ENCODE results near the gene GGNBP2. TPM values are rescaled to one million over a fixed set of nuclear protein-coding genes. Genes with fewer than 3 reads are reported as not detected.
"Not testable (repeated sequence)": the region's sequence is repeated elsewhere in the genome, so short reads cannot be mapped to it uniquely, and the experiment has no call there.

GGNBP2 gene
- total and polyA plus RNA-seq, 2 donors (not counting 1 experiment from before 2014, with no cell fraction given), result 77.0 to 81.9 TPM

- Histone ChIP-seq H3K27me3 (ENCODE audit: control insufficient read depth, insufficient read depth, low read length) (no peaks in the 10 kb centered on the region), H2AFZ (ENCODE audit: low read length) (no peak overlapping the region), H3K9me3 (ENCODE audit: control insufficient read depth, insufficient read depth, low read depth, low read length) (no peaks in the 10 kb centered on the region), H4K20me1 (ENCODE audit: control insufficient read depth, extremely low read depth, insufficient read depth, low read length) (no peaks in the 10 kb centered on the region), H3K27ac (ENCODE audit: insufficient read depth, low read length) (no peak overlapping the region), H3K79me2 (ENCODE audit: control insufficient read depth, insufficient read depth, low read length) (no peaks in the 10 kb centered on the region), H3K4me1 (ENCODE audit: control insufficient read depth, extremely low read depth, insufficient read depth, low read length) (no peaks in the 10 kb centered on the region), H3K9ac (ENCODE audit: insufficient read depth, low read length) (no peak overlapping the region), H3K36me3 (ENCODE audit: control insufficient read depth, insufficient read depth, low read length) (peaks cover 16% of the 10 kb centered on the region), H3K4me3 (replicated peaks in 1 of 4; ENCODE audit: control extremely low read depth in 1 of 4, insufficient read depth in 1 of 4, low read depth in 3 of 4, low read length in 4 of 4) (no peak overlapping the region), H3K4me2 (ENCODE audit: extremely low read depth, insufficient read depth, low read length) (no peak overlapping the region)
- no peak for TF ChIP-seq EZH2 (IDR thresholded peaks at IDR 0.05; ENCODE audit: low read length, missing control alignments)
- TF ChIP-seq CTCF (conservative IDR thresholded peaks at IDR 0.05 in 1 of 2, IDR thresholded peaks at IDR 0.05 in 1 of 2; ENCODE audit: low read depth in 1 of 2, low read length in 2 of 2), result no peak
- DNase-seq (ENCODE audit: low read depth in 2 of 2), result no peak
These were observed 37.9 kb upstream of the GGNBP2 start for GRCh38 chr17:36506831-36507230.

GRCh38 chr17:36507266-36507665 is 37.5 kb upstream of the GGNBP2 start:
- Histone ChIP-seq H3K36me3 (ENCODE audit: control insufficient read depth, insufficient read depth, low read length) (peaks cover 16% of the 10 kb centered on the region), H3K9me3 (ENCODE audit: control insufficient read depth, insufficient read depth, low read depth, low read length) (no peaks in the 10 kb centered on the region), H3K4me2 (ENCODE audit: extremely low read depth, insufficient read depth, low read length) (no peak overlapping the region), H3K27ac (ENCODE audit: insufficient read depth, low read length) (no peak overlapping the region), H4K20me1 (ENCODE audit: control insufficient read depth, extremely low read depth, insufficient read depth, low read length) (no peaks in the 10 kb centered on the region), H3K79me2 (ENCODE audit: control insufficient read depth, insufficient read depth, low read length) (no peaks in the 10 kb centered on the region), H3K9ac (ENCODE audit: insufficient read depth, low read length) (no peak overlapping the region), H2AFZ (ENCODE audit: low read length) (no peak overlapping the region), H3K4me3 (replicated peaks in 1 of 4; ENCODE audit: control extremely low read depth in 1 of 4, insufficient read depth in 1 of 4, low read depth in 3 of 4, low read length in 4 of 4) (no peak overlapping the region), H3K4me1 (ENCODE audit: control insufficient read depth, extremely low read depth, insufficient read depth, low read length) (no peaks in the 10 kb centered on the region), H3K27me3 (ENCODE audit: control insufficient read depth, insufficient read depth, low read length) (no peaks in the 10 kb centered on the region)
- TF ChIP-seq CTCF (conservative IDR thresholded peaks at IDR 0.05 in 1 of 2, IDR thresholded peaks at IDR 0.05 in 1 of 2; ENCODE audit: low read depth in 1 of 2, low read length in 2 of 2), result no peak
- no peak for TF ChIP-seq EZH2 (IDR thresholded peaks at IDR 0.05; ENCODE audit: low read length, missing control alignments)
- DNase-seq (ENCODE audit: low read depth in 2 of 2), result no peak

GRCh38 chr17:36508439-36508838 is 36.3 kb upstream of the GGNBP2 start:
- not testable (repeated sequence) for DNase-seq (ENCODE audit: low read depth in 2 of 2); H3K4me2 ChIP-seq (ENCODE audit: extremely low read depth, insufficient read depth, low read length); H3K9me3 ChIP-seq (ENCODE audit: control insufficient read depth, insufficient read depth, low read depth, low read length); H3K4me1 ChIP-seq (ENCODE audit: control insufficient read depth, extremely low read depth, insufficient read depth, low read length); H2AFZ ChIP-seq (ENCODE audit: low read length); H3K4me3 ChIP-seq (replicated peaks in 1 of 4; ENCODE audit: control extremely low read depth in 1 of 4, insufficient read depth in 1 of 4, low read depth in 3 of 4, low read length in 4 of 4); H4K20me1 ChIP-seq (ENCODE audit: control insufficient read depth, extremely low read depth, insufficient read depth, low read length); H3K27ac ChIP-seq (ENCODE audit: insufficient read depth, low read length); H3K79me2 ChIP-seq (ENCODE audit: control insufficient read depth, insufficient read depth, low read length); H3K27me3 ChIP-seq (ENCODE audit: control insufficient read depth, insufficient read depth, low read length); H3K9ac ChIP-seq (ENCODE audit: insufficient read depth, low read length)
- peaks cover 16% of the 10 kb centered on the region for H3K36me3 ChIP-seq (ENCODE audit: control insufficient read depth, insufficient read depth, low read length)

Data from fibroblast of lung (primary cell).